H1 (cell line): ENCODE results near the gene RPS3. TPM values are rescaled to one million over a fixed set of nuclear protein-coding genes. Genes with fewer than 3 reads are reported as not detected.
A peak's percentile ranks its signal among the peaks of the same experiment; 100 is the strongest.

ENCODE experiments used
- CTCF ChIA-PET: fragments of 300-600 bp; sonication (Branson Sonifier 250); formaldehyde crosslinking; loops from one replicate; lab custom pipeline; 2021; ENCODE audit not compliant: partially characterized antibody; lab: Charles Lee
- POLR2A ChIA-PET: fragments of 300-600 bp; sonication (Branson Sonifier 250); formaldehyde crosslinking; loops from one replicate; lab custom pipeline; 2021; ENCODE audit warnings: inconsistent platforms; ENCODE audit not compliant: partially characterized antibody; lab: Charles Lee
- DNase-seq, 2 experiments: peaks; one replicate each; pipeline versions ENCODE4 v3.0.0 to v3.0.0-alpha.2; 2010 to 2022; ENCODE audit warnings: low spot score in 2 of 2, low read depth in 1 of 2, mixed read lengths in 1 of 2
- FAIRE-seq: peaks from 2 replicates; lab custom pipeline; 2011; peaks lifted over from hg19 to GRCh38; lab: Jason Lieb, UNC
- H2AFZ ChIP-seq: 2 replicates; pipeline ENCODE4 v1.8.1; 2012; ENCODE audit warnings: low read length, inconsistent platforms
- H2AK5ac ChIP-seq: 2 replicates; pipeline ENCODE4 v1.6.1; 2013; ENCODE audit warnings: low read depth, low read length
- H2BK120ac ChIP-seq: replicated peaks from 2 replicates; pipeline ENCODE3; 2013; ENCODE audit warnings: low read depth, low read length, inconsistent platforms
- H2BK12ac ChIP-seq: 2 replicates; pipeline ENCODE4 v1.6.1; 2013; ENCODE audit warnings: low read depth, low read length
- H2BK15ac ChIP-seq: 2 replicates; pipeline ENCODE4 v1.6.1; 2013; ENCODE audit warnings: low read length
- H2BK20ac ChIP-seq: 2 replicates; pipeline ENCODE4 v1.6.1; 2013; ENCODE audit warnings: low read length
- H2BK5ac ChIP-seq: 2 replicates; pipeline ENCODE4 v1.6.1; 2013; ENCODE audit warnings: low read depth, low read length
- H3K14ac ChIP-seq: 2 replicates; pipeline ENCODE4 v1.6.1; 2013; ENCODE audit warnings: inconsistent platforms; ENCODE audit not compliant: insufficient read length
- H3K18ac ChIP-seq: 2 replicates; pipeline ENCODE4 v1.6.1; 2013; ENCODE audit warnings: low read length; ENCODE audit errors: extremely low read depth
- H3K23ac ChIP-seq: 2 replicates; pipeline ENCODE4 v1.6.1; 2013; ENCODE audit warnings: inconsistent platforms; ENCODE audit not compliant: insufficient read length
- H3K23me2 ChIP-seq: 2 replicates; pipeline ENCODE4 v1.6.1; 2013; ENCODE audit warnings: low read depth, low read length
- H3K27ac ChIP-seq: 2 replicates; pipeline ENCODE4 v1.6.1; 2011; ENCODE audit warnings: low read depth, low read length, inconsistent platforms
- H3K27me3 ChIP-seq, 4 experiments: replicated peaks in 1 of 4; 1 replicate in 1 of 4; 2 replicates in 3 of 4; pipeline versions ENCODE4 v1.6.1 to v1.8.1; 2011 to 2013; ENCODE audit warnings: low read length in 3 of 4, mild to moderate bottlenecking in 3 of 4, inconsistent platforms in 2 of 4, mixed read lengths in 2 of 4, moderate library complexity in 1 of 4; ENCODE audit not compliant: control insufficient read depth in 3 of 4, insufficient read depth in 3 of 4; ENCODE audit errors: extremely low read depth in 1 of 4
- H3K36me3 ChIP-seq, 4 experiments: 2 replicates each; pipeline versions ENCODE4 v1.6.1 to v1.8.1; 2011 to 2013; ENCODE audit warnings: mild to moderate bottlenecking in 4 of 4, low read length in 3 of 4, moderate library complexity in 2 of 4, control low read depth in 1 of 4, inconsistent platforms in 1 of 4; ENCODE audit not compliant: insufficient read depth in 4 of 4, control insufficient read depth in 2 of 4
- H3K4ac ChIP-seq: replicated peaks from 2 replicates; pipeline ENCODE3; 2013; ENCODE audit warnings: low read length, low read depth, mixed read lengths, inconsistent platforms; ENCODE audit not compliant: insufficient read length
- H3K4me1 ChIP-seq, 4 experiments: replicated peaks in 1 of 4; 1 replicate in 1 of 4; 2 replicates in 3 of 4; pipeline versions ENCODE4 v1.6.1 to v1.8.1; 2011 to 2013; ENCODE audit warnings: low read length in 3 of 4, inconsistent platforms in 2 of 4, mixed read lengths in 1 of 4; ENCODE audit not compliant: insufficient read depth in 4 of 4, control insufficient read depth in 3 of 4
- H3K4me2 ChIP-seq, 2 experiments: 2 replicates each; pipeline versions ENCODE4 v1.6.1 to v1.8.1; 2011 to 2013; ENCODE audit warnings: low read depth in 2 of 2, low read length in 2 of 2, control low read depth in 1 of 2, inconsistent platforms in 1 of 2, mild to moderate bottlenecking in 1 of 2; ENCODE audit not compliant: insufficient read depth in 1 of 2
- H3K4me3 ChIP-seq, 4 experiments: fragments of 200-600, 300-600 bp in 1 of 4; sonication (generic), shearing (Covaris generic), sonication (Bioruptor Twin) in 1 of 4; 2 replicates each; pipeline versions ENCODE4 v1.5.1 to v1.8.1; 2011 to 2016; ENCODE audit warnings: low read length in 4 of 4, low read depth in 3 of 4, control low read depth in 2 of 4, inconsistent platforms in 2 of 4, mild to moderate bottlenecking in 2 of 4, mixed read lengths in 1 of 4, moderate library complexity in 1 of 4; ENCODE audit not compliant: insufficient read depth in 2 of 4; ENCODE audit errors: extremely low read depth in 1 of 4
- H3K56ac ChIP-seq: replicated peaks from 2 replicates; pipeline ENCODE3; 2013; ENCODE audit warnings: low read depth, mild to moderate bottlenecking, mixed read lengths, low read length, inconsistent platforms; ENCODE audit not compliant: insufficient read length
- H3K79me1 ChIP-seq: 2 replicates; pipeline ENCODE4 v1.6.1; 2013; ENCODE audit warnings: low read depth, low read length, control low read depth
- H3K79me2 ChIP-seq, 2 experiments: 2 replicates each; pipeline versions ENCODE4 v1.6.1 to v1.8.1; 2012 to 2013; ENCODE audit warnings: low read length in 2 of 2, mild to moderate bottlenecking in 2 of 2, inconsistent platforms in 1 of 2; ENCODE audit not compliant: insufficient read depth in 2 of 2, control insufficient read depth in 1 of 2
- H3K9ac ChIP-seq, 4 experiments: replicated peaks in 1 of 4; 1 replicate in 1 of 4; 2 replicates in 3 of 4; pipeline versions ENCODE4 v1.6.1 to v1.8.1; 2011 to 2013; ENCODE audit warnings: low read depth in 3 of 4, low read length in 3 of 4, control low read depth in 2 of 4, mild to moderate bottlenecking in 2 of 4, moderate library complexity in 2 of 4, inconsistent platforms in 1 of 4; ENCODE audit errors: extremely low read depth in 1 of 4
- H3K9me3 ChIP-seq, 2 experiments: 2 replicates each; pipeline versions ENCODE4 v1.6.1 to v1.8.1; 2012 to 2013; ENCODE audit warnings: mild to moderate bottlenecking in 2 of 2, moderate library complexity in 2 of 2, control low read depth in 1 of 2, inconsistent platforms in 1 of 2, low read depth in 1 of 2, low read length in 1 of 2, mixed read lengths in 1 of 2; ENCODE audit not compliant: insufficient read depth in 2 of 2
- H4K20me1 ChIP-seq, 2 experiments: replicated peaks in 1 of 2; 2 replicates each; pipeline versions ENCODE3 to v1.8.1; 2011 to 2013; ENCODE audit warnings: inconsistent platforms in 2 of 2, low read length in 2 of 2, mild to moderate bottlenecking in 1 of 2; ENCODE audit not compliant: insufficient read depth in 2 of 2, control insufficient read depth in 1 of 2
- H4K5ac ChIP-seq: 2 replicates; pipeline ENCODE4 v1.6.1; 2013; ENCODE audit warnings: low read length, low read depth, mixed read lengths, inconsistent platforms; ENCODE audit not compliant: insufficient read length
- H4K8ac ChIP-seq: 2 replicates; pipeline ENCODE4 v1.8.0; 2013; ENCODE audit warnings: mild to moderate bottlenecking, moderate library complexity, low read length, inconsistent platforms; ENCODE audit not compliant: insufficient read depth; ENCODE audit errors: extremely low read depth
- H4K91ac ChIP-seq: replicated peaks from 2 replicates; pipeline ENCODE3; 2013; ENCODE audit warnings: low read length, mixed read lengths, inconsistent platforms; ENCODE audit not compliant: insufficient read length
- GABPA ChIP-seq: IDR thresholded peaks from 2 replicates; pipeline ENCODE4 v1.6.1; 2011; ENCODE audit warnings: mild to moderate bottlenecking, low read length, moderate library complexity, borderline replicate concordance; ENCODE audit not compliant: insufficient read depth
- KDM4A ChIP-seq: IDR thresholded peaks from one replicate; pipeline ENCODE4 v1.7.1; 2012; ENCODE audit warnings: low read depth, mild to moderate bottlenecking, moderate library complexity, low read length, inconsistent platforms; ENCODE audit not compliant: severe bottlenecking
- RAD21 ChIP-seq, 2 experiments: IDR thresholded peaks in 1 of 2; conservative IDR thresholded peaks in 1 of 2; 2 replicates each; pipeline ENCODE4 v1.6.1; 2011; ENCODE audit warnings: low read depth in 2 of 2, low read length in 2 of 2, improper control_type of control experiment in 1 of 2, inconsistent platforms in 1 of 2, mild to moderate bottlenecking in 1 of 2, moderate library complexity in 1 of 2
- TCF12 ChIP-seq: IDR thresholded peaks from 2 replicates; pipeline ENCODE4 v1.6.1; 2011; ENCODE audit warnings: low read depth, mild to moderate bottlenecking, low read length
- TEAD4 ChIP-seq: IDR thresholded peaks from 2 replicates; pipeline ENCODE4 v1.6.1; 2012; ENCODE audit warnings: low read depth, low read length, inconsistent platforms, mixed read lengths
- WGBS, 2 experiments: shearing (Covaris generic) in 1 of 2; methylation state at CpG; one replicate each; pipeline versions ENCODE4 v1.1.6 to v1.1.7; 2013 to 2015; ENCODE audit warnings: low lambda C conversion rate in 2 of 2, mixed read lengths in 2 of 2, inconsistent platforms in 1 of 2, low coverage in 1 of 2, missing lambda C conversion rate in 1 of 2; ENCODE audit not compliant: insufficient replicate concordance in 2 of 2, insufficient coverage in 1 of 2, insufficient read length in 1 of 2; ENCODE audit errors: extremely low coverage in 1 of 2, missing lambda C conversion rate in 1 of 2; 5-methylcytosine and 5-hydroxymethylcytosine counted together
- polyA plus RNA-seq, 7 experiments: library from polyadenylated mRNA; depleted of rRNA in 3 of 7; stranded (reverse) in 5 of 7; unstranded in 2 of 7; fragments of >200 nt in 5 of 7; fragments of 200-250 nt in 2 of 7; gene quantifications; 1 replicate in 5 of 7; 2 replicates in 1 of 7; 4 replicates in 1 of 7; pipeline versions ENCODE4 v1.2.1 to v1.2.3, GENCODE V29; 2011 to 2013; ENCODE audit warnings: missing spikeins in 2 of 7, mixed read lengths in 2 of 7
- total RNA-seq: library from RNA; stranded (reverse); fragmentation: NEBNext Ultra II Directional; extraction: Animal tissue kit (Norgen Biotek cat#: 25700); gene quantifications from 2 replicates; pipeline ENCODE4 v1.2.1, GENCODE V29; 2021
- TF ChIP-seq, protein P1 (sequence below), 3 experiments: IDR thresholded peaks; 1 replicate in 2 of 3; 2 replicates in 1 of 3; pipeline versions ENCODE4 v1.5.1 to v1.6.1; 2011; ENCODE audit warnings: low read length in 3 of 3, mild to moderate bottlenecking in 3 of 3, inconsistent platforms in 2 of 3, low read depth in 1 of 3, moderate library complexity in 1 of 3; ENCODE audit not compliant: insufficient read depth in 1 of 3; ENCODE audit errors: control extremely low read depth in 1 of 3
- TF ChIP-seq, protein P2 (sequence below): IDR thresholded peaks from 2 replicates; pipeline ENCODE4 v1.6.1; 2012; ENCODE audit warnings: inconsistent platforms
- TF ChIP-seq, protein P3 (sequence below): IDR thresholded peaks from 2 replicates; pipeline ENCODE4 v1.6.1; 2012; ENCODE audit warnings: inconsistent platforms

The RPS3 gene
- total and polyA plus RNA-seq, 2 of the 8 experiments (the other 6 are each of a cell fraction or from before 2014, with no cell fraction given) = 3,813 to 4,194 TPM

DNA sequence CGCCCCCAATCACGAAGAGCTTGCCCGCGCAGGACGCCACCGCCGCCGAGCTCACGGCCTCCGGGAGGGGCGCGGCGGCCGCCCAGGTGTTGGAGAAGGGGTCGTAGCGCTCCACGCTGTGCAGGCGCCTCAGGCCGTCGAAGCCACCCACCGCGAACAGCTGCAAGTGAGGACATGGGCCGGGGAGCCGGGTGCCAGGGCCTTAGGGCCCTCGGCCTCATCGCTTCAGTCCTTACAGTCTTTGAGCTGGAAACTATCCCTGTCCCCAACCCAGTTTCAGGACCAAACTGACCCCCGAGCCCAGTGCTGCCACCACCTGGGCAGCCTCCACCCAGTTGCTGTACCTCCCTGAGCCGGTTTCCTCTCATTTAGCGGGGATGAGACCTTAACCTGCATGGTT is 26.1 kb downstream of the RPS3 start:
- Histone ChIP-seq H4K5ac (no peak overlapping the region), H3K27ac (no peak overlapping the region), H3K18ac (no peak overlapping the region), H2BK12ac (no peak overlapping the region; the same call in 1 of the 2 replicates), H3K23me2 (peaks cover 2% of the 10 kb centered on the region; the same call in 1 of the 2 replicates), H3K14ac (no peak overlapping the region), H3K4me1 (peaks cover 0 to 10% (median 5%) of the 10 kb centered on the region in 4 experiments; a peak in 4 of 7 replicates), H2BK5ac (no peak overlapping the region), H2AK5ac (no peak overlapping the region), H4K20me1 (peaks cover 1 to 2% of the 10 kb centered on the region in 2 experiments), H2BK120ac (no peak overlapping the region), H3K4ac (no peak overlapping the region), H3K79me2 (no peaks in the 10 kb centered on the region), H3K9ac (no peak overlapping the region), H3K79me1 (no peaks in the 10 kb centered on the region), H3K56ac (no peak overlapping the region), H3K4me3 (peak overlapping the region; percentile 4 to 49 (median 25); a peak in 6 of 8 replicates), H2AFZ (no peak overlapping the region), H3K4me2 (peak overlapping the region; percentile 62 to 65), H3K9me3 (peaks cover 9 to 19% of the 10 kb centered on the region in 2 experiments; a peak in 3 of 4 replicates), H3K36me3 (peaks cover 0 to 17% (median 3%) of the 10 kb centered on the region in 4 experiments; a peak in 4 of 8 replicates), H2BK15ac (no peak overlapping the region), H4K91ac (no peak overlapping the region), H3K23ac (no peak overlapping the region), H4K8ac (no peak overlapping the region; the same call in 1 of the 2 replicates), H3K27me3 (peaks cover 27 to 37% (median 31%) of the 10 kb centered on the region in 4 experiments), H2BK20ac (no peak overlapping the region)
- peak in 1 of 2 experiments; percentile 85 for DNase-seq
- 42% methylated on average over 21 of the region's 29 CpGs; no CpG with 5 or more reads in 1 of the 2 experiments for WGBS, 2 experiments
- CTCF ChIA-PET = interaction anchor here (0.6 to 18.5 kb wide), 36 partner anchors 9 to 271 kb away, joined by 3 to 201 read pairs (median 4); partner anchors contain the start of gene RPS3
- no peak for FAIRE-seq
- POLR2A ChIA-PET = interaction anchor here (0.7 to 27.9 kb wide), 10 partner anchors 9 to 145 kb away, joined by 3 to 570 read pairs (median 4); partner anchors contain the start of gene RPS3
- TF ChIP-seq, protein P1, sequence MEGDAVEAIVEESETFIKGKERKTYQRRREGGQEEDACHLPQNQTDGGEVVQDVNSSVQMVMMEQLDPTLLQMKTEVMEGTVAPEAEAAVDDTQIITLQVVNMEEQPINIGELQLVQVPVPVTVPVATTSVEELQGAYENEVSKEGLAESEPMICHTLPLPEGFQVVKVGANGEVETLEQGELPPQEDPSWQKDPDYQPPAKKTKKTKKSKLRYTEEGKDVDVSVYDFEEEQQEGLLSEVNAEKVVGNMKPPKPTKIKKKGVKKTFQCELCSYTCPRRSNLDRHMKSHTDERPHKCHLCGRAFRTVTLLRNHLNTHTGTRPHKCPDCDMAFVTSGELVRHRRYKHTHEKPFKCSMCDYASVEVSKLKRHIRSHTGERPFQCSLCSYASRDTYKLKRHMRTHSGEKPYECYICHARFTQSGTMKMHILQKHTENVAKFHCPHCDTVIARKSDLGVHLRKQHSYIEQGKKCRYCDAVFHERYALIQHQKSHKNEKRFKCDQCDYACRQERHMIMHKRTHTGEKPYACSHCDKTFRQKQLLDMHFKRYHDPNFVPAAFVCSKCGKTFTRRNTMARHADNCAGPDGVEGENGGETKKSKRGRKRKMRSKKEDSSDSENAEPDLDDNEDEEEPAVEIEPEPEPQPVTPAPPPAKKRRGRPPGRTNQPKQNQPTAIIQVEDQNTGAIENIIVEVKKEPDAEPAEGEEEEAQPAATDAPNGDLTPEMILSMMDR (IDR thresholded peaks at IDR 0.05; ENCODE audit: control extremely low read depth in 1 of 3, insufficient read depth in 1 of 3, low read depth in 1 of 3, low read length in 3 of 3) = peak; percentile 74 to 88 (median 87)
- TF ChIP-seq RAD21 (IDR thresholded peaks at IDR 0.05 in 1 of 2, conservative IDR thresholded peaks at IDR 0.05 in 1 of 2; ENCODE audit: low read depth in 2 of 2, low read length in 2 of 2) (peak; percentile 45 to 59), TEAD4 (no peak), KDM4A (peak; percentile 59), TCF12 (no peak), GABPA (peak; percentile 65; the same call in 1 of the 2 replicates)
- TF ChIP-seq, protein P2, sequence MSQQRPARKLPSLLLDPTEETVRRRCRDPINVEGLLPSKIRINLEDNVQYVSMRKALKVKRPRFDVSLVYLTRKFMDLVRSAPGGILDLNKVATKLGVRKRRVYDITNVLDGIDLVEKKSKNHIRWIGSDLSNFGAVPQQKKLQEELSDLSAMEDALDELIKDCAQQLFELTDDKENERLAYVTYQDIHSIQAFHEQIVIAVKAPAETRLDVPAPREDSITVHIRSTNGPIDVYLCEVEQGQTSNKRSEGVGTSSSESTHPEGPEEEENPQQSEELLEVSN = peak; percentile 60
- TF ChIP-seq, protein P3, sequence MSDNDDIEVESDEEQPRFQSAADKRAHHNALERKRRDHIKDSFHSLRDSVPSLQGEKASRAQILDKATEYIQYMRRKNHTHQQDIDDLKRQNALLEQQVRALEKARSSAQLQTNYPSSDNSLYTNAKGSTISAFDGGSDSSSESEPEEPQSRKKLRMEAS = 0 out of 2 replicates have a peak, but pooled peaks have one; percentile 39
